Endometrium (tissue), 2 donors: ENCODE data around the gene HEXD.
"Not testable (repeated sequence)": the region's sequence is repeated elsewhere in the genome, so short reads cannot be mapped to it uniquely, and the experiment has no call there.

ENCODE experiments used
- FAIRE-seq: peaks from 2 replicates; lab custom pipeline; 2012; peaks lifted over from hg19 to GRCh38; lab: Jason Lieb, UNC
- donor health status: control.
- donor health status: control.

Gene HEXD

GRCh38 chr17:82397449-82398335 is 20.5 kb upstream of the HEXD start:
- FAIRE-seq, result no peak

DNA sequence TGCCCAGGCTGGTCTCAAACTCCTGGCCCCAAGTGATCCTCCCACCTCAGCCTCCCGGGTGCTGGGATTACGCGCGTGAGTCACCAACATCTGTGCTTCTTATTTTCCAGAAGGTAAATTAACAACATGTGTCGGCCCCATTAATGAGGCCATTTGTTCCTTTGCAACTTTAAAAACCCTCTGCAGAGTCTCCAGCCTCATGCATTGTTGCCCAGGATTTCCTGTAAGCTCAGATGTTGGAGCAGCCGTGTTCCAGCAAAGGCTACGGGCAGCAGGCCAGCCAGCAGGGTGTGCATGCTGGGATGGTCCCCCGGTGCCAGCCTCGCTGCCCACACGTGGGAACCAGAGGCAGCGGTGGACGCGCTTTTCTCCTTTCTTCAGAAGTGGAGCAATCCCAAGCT is 19.1 kb upstream of the HEXD start:
- FAIRE-seq, result no peak

DNA sequence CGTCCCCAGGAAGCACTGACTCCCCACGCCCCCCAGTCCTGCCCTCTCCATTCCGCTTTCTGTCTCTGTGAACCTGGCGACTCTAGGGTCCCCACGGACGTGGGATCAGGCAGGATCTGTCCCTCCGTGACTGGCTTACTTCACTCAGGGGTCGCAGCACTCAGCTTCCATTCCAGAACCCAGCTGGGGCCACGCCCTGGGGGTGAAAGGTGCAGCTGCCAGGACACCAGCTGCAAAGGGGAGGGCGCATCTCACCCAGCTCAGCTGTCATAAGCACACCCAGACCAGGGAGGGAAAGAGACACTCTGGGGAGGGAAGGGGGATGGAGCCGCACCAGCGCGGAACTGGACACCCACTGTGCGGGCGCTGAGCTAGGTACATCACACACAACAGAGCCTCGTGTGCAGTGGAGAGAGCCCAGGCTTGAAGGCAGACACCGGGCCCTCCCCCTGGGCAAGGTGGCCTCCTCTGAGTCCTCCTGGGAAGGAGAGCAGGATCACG is 18.5 kb upstream of the HEXD start:
- FAIRE-seq, result no peak

- FAIRE-seq, result no peak
Measured at GRCh38 chr17:82400206-82400605, 17.9 kb upstream of the HEXD start.

GRCh38 chr17:82400830-82401229 is 17.3 kb upstream of the HEXD start:
- FAIRE-seq, result no peak

GRCh38 chr17:82402865-82403264 is 15.3 kb upstream of the HEXD start:
- FAIRE-seq, result no peak

GRCh38 chr17:82403662-82404660 is 14.2 kb upstream of the HEXD start:
- FAIRE-seq, result no peak

- FAIRE-seq, result no peak
Measured at GRCh38 chr17:82405051-82405450, 13.1 kb upstream of the HEXD start.

- no peak for FAIRE-seq
Measured at GRCh38 chr17:82406131-82406671, 11.9 kb upstream of the HEXD start.

DNA sequence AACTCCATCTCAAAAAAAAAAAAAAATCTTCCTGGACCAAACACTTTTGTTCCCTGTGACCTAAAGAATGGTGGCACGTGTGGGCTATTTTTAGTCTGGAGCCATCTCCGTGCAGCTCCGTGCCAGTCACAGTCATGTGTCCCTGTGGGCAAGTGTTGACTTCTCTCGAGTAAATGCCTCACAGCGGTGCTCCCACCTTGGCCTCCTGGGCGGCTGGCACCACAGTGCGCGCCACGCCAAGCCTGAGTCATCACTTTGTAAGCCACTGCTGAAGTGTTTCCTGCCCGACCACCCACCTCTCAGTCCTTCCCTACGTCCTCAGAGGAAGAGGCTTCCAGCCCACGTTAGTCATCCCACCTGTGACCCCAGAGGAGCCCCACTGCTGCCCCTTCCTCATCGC is 10.9 kb upstream of the HEXD start:
- no peak for FAIRE-seq

DNA sequence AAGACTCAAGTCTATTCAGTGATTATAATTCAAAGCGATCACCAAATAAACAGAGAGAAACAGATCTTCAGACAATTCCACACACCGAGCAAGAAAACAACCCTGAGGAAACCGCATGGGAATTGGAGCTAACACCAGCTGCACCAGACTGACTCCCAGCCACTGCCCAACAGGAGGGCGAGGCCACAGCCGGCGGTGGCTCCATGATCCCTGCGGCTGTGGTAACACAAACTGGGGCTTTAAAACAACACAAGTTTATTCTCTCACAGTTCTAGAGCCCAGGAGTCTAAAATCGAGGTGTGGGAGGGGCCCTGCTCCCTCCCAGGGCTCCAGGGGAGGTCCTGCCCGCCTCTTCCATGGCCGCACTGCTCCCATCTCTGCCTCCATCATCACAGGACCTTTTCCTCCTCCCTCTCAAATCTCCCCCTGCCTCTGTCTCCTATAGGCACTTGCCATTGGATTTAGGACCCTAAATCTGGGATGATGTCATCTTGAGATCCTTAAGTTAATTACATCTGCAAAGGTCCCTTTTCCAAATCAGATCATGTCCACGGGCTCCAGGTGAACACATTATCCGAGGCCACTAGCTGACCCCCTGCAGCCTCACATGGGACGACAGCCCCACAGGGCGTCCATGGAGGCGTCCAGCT is 9.7 kb upstream of the HEXD start:
- no peak for FAIRE-seq

DNA sequence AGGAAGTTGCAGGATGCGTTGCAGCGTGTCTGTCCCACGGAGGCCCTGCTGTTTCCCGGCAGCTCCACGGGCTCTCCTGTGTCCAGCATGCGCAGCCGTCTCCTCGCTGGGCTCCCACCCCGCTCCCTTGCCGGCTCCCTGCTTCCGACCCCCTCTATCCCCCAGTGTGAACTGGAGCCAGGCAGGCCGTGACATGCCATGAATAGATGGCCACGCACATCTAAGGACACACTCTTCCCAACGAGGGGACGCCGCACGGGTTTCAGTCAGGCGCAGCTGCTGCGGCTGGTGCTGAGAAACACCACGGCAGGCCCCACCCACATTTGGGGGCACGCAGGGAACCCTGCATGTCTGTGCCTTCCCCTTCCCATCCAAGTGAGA is 9.2 kb upstream of the HEXD start:
- no peak for FAIRE-seq

DNA sequence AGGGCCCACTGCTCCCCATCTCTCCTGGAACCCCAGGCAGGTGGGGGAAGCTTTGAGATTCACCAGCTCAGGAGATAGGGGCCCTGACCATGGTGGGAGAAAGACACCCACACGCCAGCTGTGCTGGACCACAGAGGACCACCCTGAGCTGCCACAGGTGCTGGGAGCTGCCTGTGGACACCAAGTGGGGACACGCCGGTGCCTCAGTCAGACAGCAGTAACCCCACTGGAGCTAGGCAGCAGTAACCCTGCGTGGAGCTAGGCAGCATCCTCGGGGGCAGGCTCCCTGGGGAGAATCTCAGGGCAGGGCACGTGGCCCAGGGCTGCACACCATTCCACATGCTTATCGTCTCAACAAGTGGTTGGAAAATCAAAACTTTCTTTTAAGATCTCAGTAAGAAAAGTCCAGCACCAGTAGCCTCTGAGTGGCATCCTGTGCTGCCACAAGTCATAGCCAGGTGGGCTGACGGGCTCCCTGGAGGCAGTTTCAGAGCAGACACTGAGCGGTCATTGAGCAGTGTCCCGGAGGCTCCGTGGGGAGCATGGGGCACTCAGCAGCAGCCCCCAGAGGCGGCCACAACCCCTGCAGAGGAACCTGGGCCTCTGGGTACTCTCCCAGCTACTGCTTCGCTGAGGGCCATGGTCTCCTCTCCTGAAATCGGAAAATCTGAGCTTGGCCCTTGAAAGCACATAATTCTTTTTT is 8.0 kb upstream of the HEXD start:
- FAIRE-seq, result no peak

DNA sequence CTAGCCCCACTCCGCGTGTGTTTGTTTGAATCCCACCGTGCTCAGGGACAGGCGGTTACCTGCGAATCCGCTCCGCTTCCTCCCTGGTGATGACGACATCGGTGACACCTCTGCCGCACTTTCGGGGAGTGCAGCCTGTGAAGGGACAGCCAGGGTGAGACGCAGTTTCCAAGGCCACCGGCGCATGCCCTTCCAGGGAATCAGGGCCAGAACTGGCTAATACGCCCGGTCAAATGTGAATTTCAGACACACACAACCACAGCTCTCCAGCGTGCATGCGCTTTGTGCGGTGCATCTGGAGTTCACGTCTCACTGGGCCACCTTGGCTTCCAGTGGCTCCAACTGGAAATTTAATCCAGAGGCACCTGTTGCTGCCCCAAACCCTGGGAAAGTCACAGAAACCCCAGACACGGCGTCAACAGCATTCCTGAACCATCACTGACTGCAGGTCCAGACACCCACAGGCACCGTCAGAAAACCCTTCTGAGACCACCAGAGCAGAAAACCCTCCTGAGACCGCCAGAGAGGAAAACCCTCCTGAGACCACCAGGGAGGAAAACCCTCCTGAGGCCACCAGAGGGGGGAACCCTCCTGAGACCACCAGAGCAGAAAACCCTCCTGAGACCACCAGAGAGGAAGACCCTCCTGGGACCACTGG is 6.6 kb upstream of the HEXD start:
- no peak for FAIRE-seq

DNA sequence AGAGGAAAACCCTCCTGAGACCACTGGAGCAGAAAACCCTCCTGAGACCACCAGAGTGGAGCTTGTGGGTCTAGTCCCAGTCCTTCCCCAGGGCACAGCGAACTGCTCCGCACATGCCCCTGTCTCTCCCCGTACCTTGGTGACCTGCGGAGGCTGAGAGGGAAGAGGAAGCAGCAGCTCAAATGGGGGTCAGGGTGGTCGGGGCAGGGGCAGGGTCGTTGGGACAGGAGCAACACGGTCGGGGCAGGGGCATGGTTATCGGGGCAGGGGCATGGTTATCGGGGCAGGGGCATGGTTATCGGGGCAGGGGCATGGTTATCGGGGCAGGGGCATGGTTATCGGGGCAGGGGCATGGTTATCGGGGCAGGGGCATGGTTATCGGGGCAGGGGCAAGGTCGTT is 6.1 kb upstream of the HEXD start:
- not testable (repeated sequence) for FAIRE-seq

GRCh38 chr17:82412535-82413520 is 5.3 kb upstream of the HEXD start:
- no peak for FAIRE-seq

GRCh38 chr17:82414548-82415281 is 3.4 kb upstream of the HEXD start:
- FAIRE-seq, result no peak

DNA sequence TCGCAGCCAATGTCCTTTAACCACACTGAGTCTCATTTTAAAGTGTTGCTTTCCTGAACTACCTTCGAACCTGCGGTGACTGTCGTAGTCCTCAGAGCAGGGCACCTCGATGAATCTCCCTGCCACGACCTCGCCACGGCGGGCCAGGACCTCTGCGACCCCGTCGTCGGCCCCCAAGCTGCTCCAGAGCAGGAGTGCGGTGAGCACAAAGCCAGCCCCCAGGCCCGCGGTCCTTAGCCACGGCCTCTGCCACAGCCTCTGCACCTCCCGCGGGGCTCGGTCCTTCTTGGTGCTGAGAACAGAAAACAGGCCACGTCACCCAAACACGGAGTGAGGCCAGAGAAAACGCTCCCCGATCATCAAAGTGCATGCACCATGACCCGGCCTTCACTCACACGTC is 2.8 kb upstream of the HEXD start:
- FAIRE-seq, result no peak

DNA sequence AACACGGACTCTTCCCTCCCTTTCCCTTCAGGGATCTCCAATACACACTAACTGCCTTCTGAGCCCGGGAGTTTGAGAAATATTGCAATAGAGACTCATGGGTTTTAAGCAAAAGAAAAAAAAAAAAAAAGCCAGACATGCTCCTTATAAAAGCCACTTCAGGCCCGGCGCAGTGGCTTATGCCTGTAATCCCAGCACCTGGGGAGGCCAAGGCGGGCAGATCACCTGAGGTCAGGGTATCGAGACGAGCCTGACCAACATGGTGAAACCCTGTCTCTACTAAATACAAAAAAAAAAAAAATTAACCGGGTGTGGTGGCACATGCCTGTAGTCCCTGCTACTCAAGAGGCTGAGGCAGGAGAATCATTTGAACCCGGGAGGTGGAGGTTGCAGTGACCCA is 2.4 kb upstream of the HEXD start:
- no peak for FAIRE-seq
